HG02884 (cell line): ENCODE measurements around the gene BICRA.
A peak's percentile ranks its signal among the peaks of the same experiment; 100 is the strongest.

Experiments used
- ATAC-seq: cut with Tn5 transposase; IDR thresholded peaks from one replicate; pipeline ENCODE4 v1.9.1; 2021; ENCODE audit warnings: mild to moderate bottlenecking, moderate library complexity; ENCODE audit not compliant: unreplicated experiment

The BICRA gene

GRCh38 chr19:47600246-47601179, 8.4 kb upstream of the BICRA start:
- ATAC-seq, result peak; percentile 88

- ATAC-seq, result no peak
These were observed 7.6 kb upstream of the BICRA start for GRCh38 chr19:47601180-47601904.

GRCh38 chr19:47603706-47604565, 5.0 kb upstream of the BICRA start:
- ATAC-seq, result no peak

- no peak for ATAC-seq
These were observed 1.3 kb upstream of the BICRA start for GRCh38 chr19:47607564-47608073.

GRCh38 chr19:47608074-47608918, 638 bp upstream of the BICRA start:
- ATAC-seq, result peak; percentile 79

- ATAC-seq, result no peak
These were observed 1.3 kb downstream of the BICRA start for GRCh38 chr19:47609906-47610894.

- ATAC-seq, result no peak
These were observed 2.0 kb downstream of the BICRA start for GRCh38 chr19:47610902-47611301.

- ATAC-seq, result no peak
These were observed 4.5 kb downstream of the BICRA start for GRCh38 chr19:47613165-47614020.

GRCh38 chr19:47614021-47614295, 5.0 kb downstream of the BICRA start:
- ATAC-seq, result no peak

GRCh38 chr19:47614559-47614958, 5.6 kb downstream of the BICRA start:
- no peak for ATAC-seq

- no peak for ATAC-seq
These were observed 6.3 kb downstream of the BICRA start for GRCh38 chr19:47615230-47615629.

- no peak for ATAC-seq
These were observed 6.8 kb downstream of the BICRA start for GRCh38 chr19:47615714-47616113.

GRCh38 chr19:47618771-47619170, 9.8 kb downstream of the BICRA start:
- no peak for ATAC-seq

- no peak for ATAC-seq
These were observed 10.8 kb downstream of the BICRA start for GRCh38 chr19:47619763-47620162.

- ATAC-seq, result no peak
These were observed 14.4 kb downstream of the BICRA start for GRCh38 chr19:47623151-47623920.

GRCh38 chr19:47623921-47624391, 15.0 kb downstream of the BICRA start:
- ATAC-seq, result no peak

GRCh38 chr19:47625650-47626049, 16.7 kb downstream of the BICRA start:
- no peak for ATAC-seq
